ENCODE results near the gene DCLRE1A. TPM values are rescaled to one million over a fixed set of nuclear protein-coding genes. Genes with fewer than 3 reads are reported as not detected.
"Not testable (repeated sequence)": the region's sequence is repeated elsewhere in the genome, so short reads cannot be mapped to it uniquely, and the experiment has no call there.

Gene DCLRE1A
- total RNA-seq, 1 donor from 2014 or later: 4.9 TPM

- POLR2A ChIA-PET: no interaction called here
- no peak for ATAC-seq (ENCODE audit: low read depth)
- DNase-seq: no peak
- CTCF ChIA-PET: no interaction called here
- no peak overlapping the region for H3K4me3 Mint-ChIP-seq
- no peaks in the 10 kb centered on the region for H3K9me3 Mint-ChIP-seq
- H3K36me3 Mint-ChIP-seq (ENCODE audit: low read depth): no peaks in the 10 kb centered on the region
- no peak for TF ChIP-seq CTCF (IDR thresholded peaks at IDR 0.05)
- H3K27ac Mint-ChIP-seq: no peak overlapping the region
- intact Hi-C loops (cut with micrococcal nuclease): no loop called here
- H3K27me3 Mint-ChIP-seq: peaks cover 7% of the 10 kb centered on the region
- H3K4me1 Mint-ChIP-seq: no peaks in the 10 kb centered on the region
Measured at GRCh38 chr10:113820507-113820906, 33.4 kb downstream of the DCLRE1A start.

GRCh38 chr10:113819989-113820388 is 33.9 kb downstream of the DCLRE1A start:
- Mint-ChIP-seq H3K27ac (no peak overlapping the region), H3K4me3 (no peak overlapping the region), H3K4me1 (no peaks in the 10 kb centered on the region), H3K27me3 (peaks cover 7% of the 10 kb centered on the region), H3K36me3 (ENCODE audit: low read depth) (no peaks in the 10 kb centered on the region), H3K9me3 (no peaks in the 10 kb centered on the region)
- ChIA-PET POLR2A (no interaction called here), CTCF (no interaction called here)
- no peak for DNase-seq
- intact Hi-C loops (cut with micrococcal nuclease): no loop called here
- no peak for ATAC-seq (ENCODE audit: low read depth)
- no peak for TF ChIP-seq CTCF (IDR thresholded peaks at IDR 0.05)

GRCh38 chr10:113814700-113815099 is 39.2 kb downstream of the DCLRE1A start:
- H3K27ac Mint-ChIP-seq; POLR2A ChIA-PET; intact Hi-C loops (cut with micrococcal nuclease); H3K4me3 Mint-ChIP-seq; H3K36me3 Mint-ChIP-seq (ENCODE audit: low read depth); H3K9me3 Mint-ChIP-seq; CTCF ChIA-PET; ATAC-seq (ENCODE audit: low read depth); DNase-seq; H3K27me3 Mint-ChIP-seq; H3K4me1 Mint-ChIP-seq: not testable (repeated sequence)

GRCh38 chr10:113808168-113808567 is 45.7 kb downstream of the DCLRE1A start:
- CTCF ChIA-PET: interaction anchor here (1.3 to 1.6 kb wide), 2 partner anchors 9 to 295 kb away, joined by 3 to 4 read pairs; no protein-coding TSS in a partner anchor
- TF ChIP-seq CTCF (IDR thresholded peaks at IDR 0.05): no peak
- ATAC-seq (ENCODE audit: low read depth) (no peak), DNase-seq (no peak)
- POLR2A ChIA-PET: no interaction called here
- Mint-ChIP-seq H3K4me3 (no peak overlapping the region), H3K27me3 (peaks cover 15% of the 10 kb centered on the region), H3K4me1 (peaks cover 4% of the 10 kb centered on the region), H3K27ac (no peak overlapping the region), H3K36me3 (ENCODE audit: low read depth) (no peaks in the 10 kb centered on the region), H3K9me3 (no peaks in the 10 kb centered on the region)
- intact Hi-C loops (cut with micrococcal nuclease): no loop called here

GRCh38 chr10:113806503-113806902 is 47.4 kb downstream of the DCLRE1A start:
- no peak for TF ChIP-seq CTCF (IDR thresholded peaks at IDR 0.05)
- H3K36me3 Mint-ChIP-seq (ENCODE audit: low read depth): no peaks in the 10 kb centered on the region
- ATAC-seq (ENCODE audit: low read depth) (no peak), DNase-seq (no peak)
- H3K9me3 Mint-ChIP-seq: no peaks in the 10 kb centered on the region
- no peak overlapping the region for H3K4me3 Mint-ChIP-seq
- intact Hi-C loops (cut with micrococcal nuclease): no loop called here
- no peak overlapping the region for H3K27ac Mint-ChIP-seq
- peaks cover 9% of the 10 kb centered on the region for H3K27me3 Mint-ChIP-seq
- ChIA-PET CTCF (no interaction called here), POLR2A (no interaction called here)
- peaks cover 7% of the 10 kb centered on the region for H3K4me1 Mint-ChIP-seq

- ChIA-PET POLR2A (interaction anchor here (0.8 kb wide), 1 partner anchor 293 kb away, joined by 6 read pairs; no protein-coding TSS in a partner anchor), CTCF (interaction anchor here (1.1 to 10.6 kb wide), 6 partner anchors 15 to 983 kb away, joined by 3 to 106 read pairs (median 4); no protein-coding TSS in a partner anchor)
- H3K4me1 Mint-ChIP-seq: peaks cover 7% of the 10 kb centered on the region
- no peaks in the 10 kb centered on the region for H3K9me3 Mint-ChIP-seq
- H3K36me3 Mint-ChIP-seq (ENCODE audit: low read depth): no peaks in the 10 kb centered on the region
- no peak for TF ChIP-seq CTCF (IDR thresholded peaks at IDR 0.05)
- no peak for DNase-seq
- H3K27ac Mint-ChIP-seq: no peak overlapping the region
- peaks cover 3% of the 10 kb centered on the region for H3K27me3 Mint-ChIP-seq
- no peak overlapping the region for H3K4me3 Mint-ChIP-seq
- no peak for ATAC-seq (ENCODE audit: low read depth)
- intact Hi-C loops (cut with micrococcal nuclease): no loop called here
Measured at GRCh38 chr10:113802997-113803396, 50.9 kb downstream of the DCLRE1A start.
